HAP-1 (cell line): ENCODE measurements around the gene LCLAT1.

Experiments used
- DNase-seq, 2 experiments: peaks; one replicate each; pipeline ENCODE4 v3.0.0-alpha.2; 2016 to 2020; ENCODE audit warnings: low spot score in 2 of 2
- H3K27me3 ChIP-seq: fragments of 250-450 bp; sonication (Bioruptor Pico); 2 replicates; pipeline ENCODE4 v1.5.1; 2020; ENCODE audit warnings: low read depth, mild to moderate bottlenecking, moderate library complexity
- H3K36me3 ChIP-seq: fragments of 250-450 bp; sonication (Bioruptor Pico); replicated peaks from 2 replicates; pipeline ENCODE4 v1.5.1; 2020; ENCODE audit warnings: mild to moderate bottlenecking
- H3K4me1 ChIP-seq: fragments of 250-450 bp; sonication (Bioruptor Pico); 2 replicates; pipeline ENCODE4 v1.5.1; 2020; ENCODE audit warnings: mild to moderate bottlenecking
- H3K4me3 ChIP-seq: fragments of 250-450 bp; sonication (Bioruptor Pico); 2 replicates; pipeline ENCODE4 v1.5.1; 2020; ENCODE audit warnings: mild to moderate bottlenecking, moderate library complexity
- H3K9me3 ChIP-seq: fragments of 250-450 bp; sonication (Bioruptor Pico); 2 replicates; pipeline ENCODE4 v1.5.1; 2020; ENCODE audit warnings: mild to moderate bottlenecking, moderate library complexity
- in situ Hi-C: fragments of 300-500 bp; cut with MboI; formaldehyde crosslinking; loops from 3 replicates; pipeline ENCODE4 v1.14.3; 2020; ENCODE audit warnings: low sequenced_read_pairs, inconsistent platforms, mixed read lengths

The LCLAT1 gene

DNA sequence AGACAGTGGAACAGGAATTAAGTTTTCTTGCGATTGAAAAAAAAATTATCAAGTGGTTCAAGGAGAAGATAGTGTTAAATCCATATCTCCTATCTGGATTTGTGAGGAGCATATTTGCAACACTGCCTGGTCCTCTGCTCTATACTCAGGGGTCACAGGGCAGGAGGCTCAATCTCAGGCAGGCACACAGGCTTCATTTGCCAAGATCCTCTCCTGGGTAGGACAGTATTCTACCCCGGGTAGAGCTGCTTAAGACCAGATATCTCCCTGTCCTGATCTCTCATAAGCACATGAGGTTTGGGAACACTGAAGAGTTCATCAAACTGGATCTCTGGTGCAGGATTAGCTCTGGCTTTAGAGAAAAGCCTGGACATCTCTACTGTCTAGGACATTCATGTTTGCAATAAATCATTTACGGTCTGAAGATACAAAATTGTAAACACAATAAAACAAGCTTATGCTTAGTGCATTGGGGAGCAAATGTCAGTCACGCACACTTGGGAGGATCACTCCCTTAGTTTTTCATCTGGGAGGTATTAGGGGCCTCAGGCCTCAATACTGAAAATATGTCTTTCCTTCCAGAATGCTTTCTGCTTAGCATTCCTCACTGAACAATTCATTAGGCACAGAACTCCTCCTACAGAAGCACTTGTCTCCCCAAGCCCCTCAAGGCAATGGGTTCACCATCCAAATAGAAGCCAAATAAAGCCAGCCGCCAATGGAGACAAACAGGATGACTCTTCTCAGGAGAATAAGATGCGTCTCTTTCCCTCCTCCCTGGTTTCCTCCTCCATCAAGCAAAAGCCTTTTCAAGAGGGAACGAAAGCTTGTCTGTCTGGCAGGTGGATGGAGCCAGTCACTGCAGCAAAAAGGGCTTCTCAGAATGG is 34.1 kb upstream of the LCLAT1 start:
- Histone ChIP-seq H3K27me3 (no peaks in the 10 kb centered on the region), H3K36me3 (no peaks in the 10 kb centered on the region), H3K4me1 (no peaks in the 10 kb centered on the region), H3K4me3 (no peak overlapping the region), H3K9me3 (no peaks in the 10 kb centered on the region)
- in situ Hi-C loops = no loop called here
- no peak for DNase-seq

- Histone ChIP-seq H3K4me1 (no peaks in the 10 kb centered on the region), H3K9me3 (no peaks in the 10 kb centered on the region), H3K27me3 (no peaks in the 10 kb centered on the region), H3K4me3 (no peak overlapping the region), H3K36me3 (no peaks in the 10 kb centered on the region)
- in situ Hi-C loops = no loop called here
- DNase-seq = no peak
Observed at GRCh38 chr2:30414961-30415360, 32.1 kb upstream of the LCLAT1 start.

GRCh38 chr2:30417253-30417652 is 29.8 kb upstream of the LCLAT1 start:
- Histone ChIP-seq H3K36me3 (no peaks in the 10 kb centered on the region), H3K9me3 (no peaks in the 10 kb centered on the region), H3K4me3 (no peak overlapping the region), H3K27me3 (no peaks in the 10 kb centered on the region), H3K4me1 (peaks cover 11% of the 10 kb centered on the region)
- in situ Hi-C loops = no loop called here
- DNase-seq = no peak

GRCh38 chr2:30421026-30421603 is 25.9 kb upstream of the LCLAT1 start:
- H3K4me3 ChIP-seq = no peak overlapping the region
- DNase-seq = no peak
- H3K36me3 ChIP-seq = no peaks in the 10 kb centered on the region
- H3K27me3 ChIP-seq = no peaks in the 10 kb centered on the region
- in situ Hi-C loops = no loop called here
- no peaks in the 10 kb centered on the region for H3K9me3 ChIP-seq
- H3K4me1 ChIP-seq = peaks cover 22% of the 10 kb centered on the region

GRCh38 chr2:30421604-30422443 is 25.2 kb upstream of the LCLAT1 start:
- in situ Hi-C loops = no loop called here
- no peaks in the 10 kb centered on the region for H3K9me3 ChIP-seq
- no peak overlapping the region for H3K4me3 ChIP-seq
- peaks cover 22% of the 10 kb centered on the region for H3K4me1 ChIP-seq
- peak; percentile 42 to 50 for DNase-seq
- H3K27me3 ChIP-seq = no peaks in the 10 kb centered on the region
- H3K36me3 ChIP-seq = no peaks in the 10 kb centered on the region

- DNase-seq = peak; percentile 18 to 49
- H3K9me3 ChIP-seq = no peaks in the 10 kb centered on the region
- no peak overlapping the region for H3K4me3 ChIP-seq
- H3K4me1 ChIP-seq = peaks cover 22% of the 10 kb centered on the region
- in situ Hi-C loops = no loop called here
- no peaks in the 10 kb centered on the region for H3K36me3 ChIP-seq
- H3K27me3 ChIP-seq = no peaks in the 10 kb centered on the region
Observed at GRCh38 chr2:30422444-30423040, 24.5 kb upstream of the LCLAT1 start.

DNA sequence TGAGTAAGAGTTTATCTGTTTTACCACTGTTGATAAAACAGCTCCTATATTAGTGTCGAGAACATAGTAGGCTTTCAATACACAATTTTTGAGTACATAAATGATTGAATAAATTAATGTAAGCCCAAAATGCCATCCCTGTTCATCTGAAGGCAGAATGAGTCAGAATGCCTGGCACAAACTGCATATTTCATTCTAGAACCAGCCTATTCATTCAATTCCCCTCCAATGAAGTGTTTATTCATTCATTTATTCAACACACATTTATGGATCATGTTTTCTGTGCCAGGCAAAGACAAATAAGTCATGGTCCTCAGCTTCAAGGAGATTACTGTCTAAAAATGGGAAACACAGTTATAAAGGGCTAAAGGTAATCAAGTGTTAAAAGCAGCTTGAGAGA is 22.8 kb upstream of the LCLAT1 start:
- H3K4me3 ChIP-seq = no peak overlapping the region
- in situ Hi-C loops = no loop called here
- H3K36me3 ChIP-seq = no peaks in the 10 kb centered on the region
- H3K27me3 ChIP-seq = no peaks in the 10 kb centered on the region
- peaks cover 22% of the 10 kb centered on the region for H3K4me1 ChIP-seq
- DNase-seq = no peak
- no peaks in the 10 kb centered on the region for H3K9me3 ChIP-seq

- Histone ChIP-seq H3K27me3 (no peaks in the 10 kb centered on the region), H3K4me1 (peaks cover 22% of the 10 kb centered on the region), H3K9me3 (no peaks in the 10 kb centered on the region), H3K36me3 (no peaks in the 10 kb centered on the region), H3K4me3 (no peak overlapping the region)
- no peak for DNase-seq
- in situ Hi-C loops = no loop called here
Observed at GRCh38 chr2:30425326-30425725, 21.7 kb upstream of the LCLAT1 start.

DNA sequence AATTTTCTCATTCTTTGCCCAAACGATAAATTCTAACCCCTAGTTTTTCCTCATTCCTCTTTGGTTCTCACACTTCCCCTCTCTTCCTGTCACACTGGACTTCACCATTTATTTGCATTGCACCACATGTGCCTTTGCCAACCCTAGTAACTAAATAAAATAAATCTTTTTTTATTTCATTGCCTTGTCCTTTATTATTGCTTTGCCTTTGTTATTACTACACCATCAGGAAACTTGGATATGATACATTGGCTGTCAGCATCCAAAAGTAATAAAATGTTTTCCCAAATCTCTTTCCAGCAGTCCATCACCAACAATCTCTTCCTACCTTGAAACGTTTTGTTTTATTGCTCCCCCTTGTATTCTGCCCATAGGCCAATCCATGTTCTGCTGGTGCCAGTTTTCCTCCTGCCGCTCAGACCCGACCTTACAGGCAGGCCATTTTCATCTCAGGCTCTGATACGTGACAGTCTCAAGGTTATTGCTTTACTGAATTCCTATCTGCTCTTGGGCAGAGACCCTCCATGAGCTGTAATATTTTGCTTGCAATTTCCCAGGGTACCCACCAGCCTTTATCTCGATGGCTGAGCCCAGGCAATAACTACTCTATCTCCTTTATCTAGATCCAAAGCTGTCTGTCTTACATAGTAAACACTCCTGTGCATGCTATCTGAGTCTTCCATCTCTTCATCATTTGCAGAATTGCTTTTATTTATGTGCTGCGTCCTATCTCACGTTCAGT is 19.3 kb upstream of the LCLAT1 start:
- peaks cover 6% of the 10 kb centered on the region for H3K4me1 ChIP-seq
- no peak overlapping the region for H3K4me3 ChIP-seq
- H3K9me3 ChIP-seq = no peaks in the 10 kb centered on the region
- in situ Hi-C loops = no loop called here
- DNase-seq = no peak
- H3K36me3 ChIP-seq = no peaks in the 10 kb centered on the region
- H3K27me3 ChIP-seq = no peaks in the 10 kb centered on the region

DNA sequence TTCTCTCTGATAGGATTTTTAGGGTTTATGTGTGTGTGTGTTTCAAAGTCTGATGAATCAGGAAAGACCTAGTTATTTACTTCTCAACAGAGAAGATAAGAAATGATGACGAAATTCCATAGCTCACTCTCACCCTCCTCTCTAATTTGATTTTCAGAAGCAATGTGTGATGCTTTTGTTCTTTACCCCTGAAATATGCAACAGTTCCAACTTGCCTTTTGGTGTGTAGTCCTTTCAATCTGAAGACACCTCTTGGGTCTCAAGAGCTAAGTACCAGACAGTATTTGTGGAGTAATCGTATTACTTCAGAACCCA is 18.7 kb upstream of the LCLAT1 start:
- no peaks in the 10 kb centered on the region for H3K27me3 ChIP-seq
- in situ Hi-C loops = no loop called here
- no peak for DNase-seq
- no peaks in the 10 kb centered on the region for H3K36me3 ChIP-seq
- H3K9me3 ChIP-seq = no peaks in the 10 kb centered on the region
- 0 out of 2 replicates have a peak, but pooled peaks cover 2% of the 10 kb centered on the region for H3K4me1 ChIP-seq
- no peak overlapping the region for H3K4me3 ChIP-seq

- H3K36me3 ChIP-seq = no peaks in the 10 kb centered on the region
- no peaks in the 10 kb centered on the region for H3K27me3 ChIP-seq
- in situ Hi-C loops = no loop called here
- no peaks in the 10 kb centered on the region for H3K4me1 ChIP-seq
- H3K4me3 ChIP-seq = no peak overlapping the region
- no peaks in the 10 kb centered on the region for H3K9me3 ChIP-seq
- DNase-seq = no peak
Observed at GRCh38 chr2:30428827-30429461, 18.1 kb upstream of the LCLAT1 start.

GRCh38 chr2:30433541-30434299 is 13.3 kb upstream of the LCLAT1 start:
- no peak overlapping the region for H3K4me3 ChIP-seq
- H3K27me3 ChIP-seq = no peaks in the 10 kb centered on the region
- DNase-seq = no peak
- H3K36me3 ChIP-seq = no peaks in the 10 kb centered on the region
- no peaks in the 10 kb centered on the region for H3K9me3 ChIP-seq
- H3K4me1 ChIP-seq = peaks cover 7% of the 10 kb centered on the region
- in situ Hi-C loops = no loop called here
